ENCODE data around the gene HNRNPC. TPM values are rescaled to one million over a fixed set of nuclear protein-coding genes. Genes with fewer than 3 reads are reported as not detected.

HNRNPC gene
- total RNA-seq, 2 experiments from 2014 or later: 897 to 1,000 TPM

Other genes starting within 250 kb of the HNRNPC start
- not detected in 2 replicates for gene NDRG2, start 244.4 kb downstream of the HNRNPC start, total RNA-seq (2014; rRNA removed; shearing (Covaris generic))
- gene NDRG2, start 244.4 kb downstream of the HNRNPC start, total RNA-seq (2022): not detected in 2 replicates
- not detected in 2 replicates for gene TPPP2, start 239.2 kb downstream of the HNRNPC start, total RNA-seq (2014; rRNA removed; shearing (Covaris generic))
- not detected in 2 replicates for gene TPPP2, start 239.2 kb downstream of the HNRNPC start, total RNA-seq (2022)
- not detected in 2 replicates for gene RNASE13, start 234.6 kb downstream of the HNRNPC start, total RNA-seq (2014; rRNA removed; shearing (Covaris generic))
- gene RNASE13, start 234.6 kb downstream of the HNRNPC start, total RNA-seq (2022): not detected in 2 replicates
- not detected in 2 replicates for gene RNASE7, start 227.1 kb downstream of the HNRNPC start, total RNA-seq (2014; rRNA removed; shearing (Covaris generic))
- gene RNASE7, start 227.1 kb downstream of the HNRNPC start, total RNA-seq (2022): not detected in 2 replicates
- not detected in 2 replicates for gene RNASE8, start 211.6 kb downstream of the HNRNPC start, total RNA-seq (2014; rRNA removed; shearing (Covaris generic))
- gene RNASE8, start 211.6 kb downstream of the HNRNPC start, total RNA-seq (2022): not detected in 2 replicates
- gene ARHGEF40, start 199.1 kb downstream of the HNRNPC start, total RNA-seq (2014; rRNA removed; shearing (Covaris generic)): 1.3 and 4.3 TPM in 2 replicates
- gene ARHGEF40, start 199.1 kb downstream of the HNRNPC start, total RNA-seq (2022): 2.0 TPM in 2 replicates
- 5.2 and 9.8 TPM in 2 replicates for gene ZNF219, start 170.8 kb downstream of the HNRNPC start, total RNA-seq (2014; rRNA removed; shearing (Covaris generic))
- 13.2 and 15.5 TPM in 2 replicates for gene ZNF219, start 170.8 kb downstream of the HNRNPC start, total RNA-seq (2022)
- 1.2 TPM in 1 of 2 replicates, not detected in the other for gene TMEM253, start 168.4 kb downstream of the HNRNPC start, total RNA-seq (2014; rRNA removed; shearing (Covaris generic))
- 0.88 and 0.89 TPM in 2 replicates for gene TMEM253, start 168.4 kb downstream of the HNRNPC start, total RNA-seq (2022)
- not detected in 2 replicates for gene OR5AU1, start 113.4 kb downstream of the HNRNPC start, total RNA-seq (2014; rRNA removed; shearing (Covaris generic))
- gene OR5AU1, start 113.4 kb downstream of the HNRNPC start, total RNA-seq (2022): not detected in 2 replicates
- gene RPGRIP1, start 10.6 kb upstream of the HNRNPC start, total RNA-seq (2014; rRNA removed; shearing (Covaris generic)): 0.13 TPM in 1 of 2 replicates, not detected in the other
- gene RPGRIP1, start 10.6 kb upstream of the HNRNPC start, total RNA-seq (2022): 0.39 and 0.51 TPM in 2 replicates
- gene SUPT16H, start 114.6 kb upstream of the HNRNPC start, total RNA-seq (2014; rRNA removed; shearing (Covaris generic)): 100 and 106 TPM in 2 replicates
- 146 and 151 TPM in 2 replicates for gene SUPT16H, start 114.6 kb upstream of the HNRNPC start, total RNA-seq (2022)
- gene CHD8, start 186.7 kb upstream of the HNRNPC start, total RNA-seq (2014; rRNA removed; shearing (Covaris generic)): 64.1 and 69.2 TPM in 2 replicates
- gene CHD8, start 186.7 kb upstream of the HNRNPC start, total RNA-seq (2022): 115 and 124 TPM in 2 replicates
- 14.4 and 14.5 TPM in 2 replicates for gene RAB2B, start 207.5 kb upstream of the HNRNPC start, total RNA-seq (2014; rRNA removed; shearing (Covaris generic))
- gene RAB2B, start 207.5 kb upstream of the HNRNPC start, total RNA-seq (2022): 18.7 and 24.2 TPM in 2 replicates
- 17.6 and 26.1 TPM in 2 replicates for gene TOX4, start 207.8 kb upstream of the HNRNPC start, total RNA-seq (2014; rRNA removed; shearing (Covaris generic))
- gene TOX4, start 207.8 kb upstream of the HNRNPC start, total RNA-seq (2022): 56.2 and 65.4 TPM in 2 replicates
- 118 and 145 TPM in 2 replicates for gene METTL3, start 241.9 kb upstream of the HNRNPC start, total RNA-seq (2014; rRNA removed; shearing (Covaris generic))
- 101 and 105 TPM in 2 replicates for gene METTL3, start 241.9 kb upstream of the HNRNPC start, total RNA-seq (2022)

All from OCI-LY7 (cell line).